ENCODE data around the gene RSKR.
A peak's percentile ranks its signal among the peaks of the same experiment; 100 is the strongest.
"Not testable (repeated sequence)": the region's sequence is repeated elsewhere in the genome, so short reads cannot be mapped to it uniquely, and the experiment has no call there.

RSKR gene

DNA sequence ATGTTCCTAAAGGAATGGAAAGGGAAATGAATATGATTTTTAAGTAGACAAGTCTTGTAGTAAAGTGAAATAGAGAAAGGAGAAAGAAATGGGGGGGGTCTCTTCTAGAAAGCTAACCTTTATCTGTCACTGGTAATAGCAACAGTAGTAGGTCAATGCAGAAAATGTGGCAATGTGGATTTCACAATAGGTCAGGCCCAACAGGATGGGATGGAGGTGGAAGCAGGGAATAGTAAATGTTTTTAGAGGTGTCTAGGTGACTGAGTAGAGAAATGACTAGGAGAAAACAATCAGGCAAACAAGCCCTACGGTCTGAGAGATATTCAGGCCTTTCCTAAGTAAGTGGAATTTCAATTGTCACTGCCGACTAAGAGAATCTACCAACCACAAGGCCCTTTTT, 6.0 kb upstream of the RSKR start:
- DNase-seq: no peak

DNA sequence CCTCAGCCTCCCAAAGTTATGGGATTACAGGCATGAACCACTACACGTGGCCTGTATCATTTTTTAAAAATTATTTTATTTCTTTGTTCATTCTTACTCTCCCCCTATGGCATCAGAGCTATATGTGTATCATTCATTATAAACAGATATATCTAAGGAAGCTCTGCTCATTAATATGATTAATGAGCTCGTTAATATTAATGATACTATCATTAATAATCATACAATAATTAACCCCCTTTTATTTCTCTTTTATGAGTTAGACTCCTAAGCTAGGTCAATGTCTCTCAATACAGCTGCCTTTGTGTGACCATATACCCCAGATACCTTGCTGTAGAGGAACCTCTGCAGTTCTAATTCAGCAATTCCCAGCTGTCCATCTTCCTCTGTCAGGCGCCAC, 4.5 kb upstream of the RSKR start:
- DNase-seq: no peak

DNA sequence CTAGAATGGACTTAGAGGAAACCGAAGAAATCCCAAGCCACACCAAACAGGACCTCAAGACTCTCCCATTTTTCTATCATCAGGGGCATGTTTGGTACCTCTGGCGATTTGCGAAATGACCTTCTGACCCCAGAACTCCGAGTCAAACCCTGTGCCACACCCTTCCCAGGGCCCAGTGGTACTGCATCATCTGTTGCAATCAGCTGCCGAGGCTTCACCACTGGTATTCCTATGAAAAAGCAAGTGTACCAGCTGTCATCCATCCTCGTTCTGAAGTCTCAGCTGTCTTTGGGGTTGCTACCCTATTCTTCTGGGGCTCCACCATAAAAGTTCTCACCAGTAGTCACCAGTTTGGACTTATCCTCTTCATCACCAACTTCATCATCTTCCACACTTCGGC, 2.3 kb upstream of the RSKR start:
- DNase-seq: no peak

DNA sequence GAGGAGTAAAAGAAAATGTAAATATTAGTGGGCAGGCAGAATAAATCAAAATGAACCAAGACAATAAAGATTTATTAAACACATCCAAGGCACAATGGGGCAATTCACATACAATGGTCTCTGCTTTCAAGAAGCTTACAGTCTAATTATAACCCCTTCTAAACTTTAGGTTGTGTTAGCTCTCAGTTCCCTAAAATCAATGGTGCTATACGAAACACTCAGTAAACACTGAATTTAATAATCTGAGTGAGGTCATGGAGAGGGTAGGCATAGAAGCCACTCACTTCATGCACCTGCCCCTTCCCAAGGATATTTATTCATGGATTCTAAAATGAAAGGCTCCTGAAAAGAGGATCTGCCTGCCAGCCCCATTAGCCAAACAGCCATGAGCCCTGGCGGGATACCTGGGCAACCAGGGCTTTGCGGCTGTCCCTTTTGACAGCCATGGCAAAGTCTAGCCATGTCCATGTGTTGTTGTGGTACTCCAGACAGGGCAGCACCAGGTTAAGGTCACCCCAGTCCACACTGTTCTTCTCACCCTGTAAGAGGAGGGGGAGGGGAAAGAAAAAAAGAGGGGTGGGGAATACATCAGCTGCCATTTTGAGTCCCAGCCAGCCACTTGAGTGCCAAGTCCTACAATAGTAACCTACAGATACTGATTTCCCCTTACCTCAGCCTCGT, 1.4 kb upstream of the RSKR start:
- no peak for DNase-seq

DNA sequence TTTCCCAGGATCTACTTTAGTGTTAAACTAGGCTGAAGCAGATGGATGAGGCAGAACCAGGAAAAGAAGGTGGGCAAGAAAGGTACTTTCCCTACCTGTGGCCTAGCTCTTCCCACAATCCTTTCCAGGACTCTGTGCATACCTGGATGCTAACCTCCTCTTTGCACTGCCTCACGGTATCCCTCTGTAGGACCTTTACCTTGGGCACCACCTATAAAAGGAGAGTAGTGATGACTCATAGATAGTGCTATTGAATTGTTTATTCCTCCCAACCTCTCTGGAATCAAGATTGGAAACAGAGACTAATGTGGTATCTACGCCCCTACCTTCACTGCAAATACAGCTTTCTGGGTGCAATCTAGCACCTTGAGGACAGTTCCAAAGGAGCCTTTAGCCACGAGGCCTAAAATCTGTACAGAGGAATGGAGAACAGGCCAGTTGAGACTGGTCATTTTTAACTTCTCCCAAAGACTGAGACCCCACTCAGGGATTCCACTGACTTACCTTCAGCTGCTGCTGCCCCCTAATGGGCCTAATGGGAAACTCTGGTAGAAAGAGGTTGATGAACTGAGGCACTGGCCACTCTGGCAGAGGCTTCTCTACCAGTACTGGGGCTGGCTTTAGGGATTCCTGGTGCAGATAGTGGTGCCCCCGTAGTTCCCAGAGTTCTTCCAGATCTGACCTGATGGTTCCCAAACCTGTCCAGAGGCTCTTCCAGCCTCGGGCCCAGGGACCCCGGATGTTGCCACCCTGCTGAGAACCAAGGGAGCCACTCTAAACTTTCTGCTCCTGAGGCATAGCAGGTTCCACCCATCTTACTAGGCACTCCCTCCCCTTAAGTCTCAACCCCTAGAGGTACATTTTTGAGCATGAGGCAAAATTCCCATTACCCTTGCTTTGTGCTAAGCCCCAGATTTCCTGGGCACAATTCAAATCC, 781 bp downstream of the RSKR start:
- DNase-seq: peak; percentile 75

DNA sequence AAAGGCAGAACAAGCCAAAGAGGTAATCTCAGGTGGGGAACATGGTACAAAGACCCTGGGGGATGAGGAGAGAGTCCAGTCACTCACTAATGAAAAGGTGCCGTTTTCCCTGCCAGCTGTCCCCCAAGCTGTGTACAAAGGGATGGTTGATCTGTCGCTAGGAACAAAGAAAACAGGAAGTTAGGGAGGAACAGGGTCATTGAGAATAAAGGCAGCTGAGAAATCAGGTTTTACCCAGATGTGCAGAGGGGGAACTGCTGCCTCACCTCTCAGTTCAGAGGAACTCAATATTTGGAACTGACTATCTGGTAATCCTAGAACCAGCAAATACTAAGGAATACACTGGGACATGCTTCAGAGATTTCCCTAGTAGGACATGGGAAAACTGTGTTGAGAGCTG, 1.5 kb downstream of the RSKR start:
- DNase-seq: no peak

DNA sequence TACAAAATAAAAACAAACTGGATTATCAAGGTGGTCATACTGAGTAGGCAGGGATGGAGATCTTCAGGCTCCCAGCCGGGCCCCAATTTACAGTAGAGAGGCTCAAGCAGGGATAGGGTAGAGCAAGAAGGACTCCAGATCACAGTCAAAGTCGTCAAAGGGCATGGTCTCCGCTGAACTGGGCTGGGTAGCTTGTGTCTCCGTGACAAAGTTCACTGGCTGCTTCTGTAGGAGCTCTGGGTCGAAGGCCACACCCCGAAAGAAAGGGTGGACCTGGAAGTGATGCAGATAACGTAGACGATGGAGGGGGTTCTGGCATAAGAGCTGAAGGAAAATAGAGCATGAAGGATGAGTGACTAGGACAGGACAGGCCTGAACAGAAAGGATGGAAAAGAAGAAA, 3.6 kb downstream of the RSKR start:
- DNase-seq: no peak

DNA sequence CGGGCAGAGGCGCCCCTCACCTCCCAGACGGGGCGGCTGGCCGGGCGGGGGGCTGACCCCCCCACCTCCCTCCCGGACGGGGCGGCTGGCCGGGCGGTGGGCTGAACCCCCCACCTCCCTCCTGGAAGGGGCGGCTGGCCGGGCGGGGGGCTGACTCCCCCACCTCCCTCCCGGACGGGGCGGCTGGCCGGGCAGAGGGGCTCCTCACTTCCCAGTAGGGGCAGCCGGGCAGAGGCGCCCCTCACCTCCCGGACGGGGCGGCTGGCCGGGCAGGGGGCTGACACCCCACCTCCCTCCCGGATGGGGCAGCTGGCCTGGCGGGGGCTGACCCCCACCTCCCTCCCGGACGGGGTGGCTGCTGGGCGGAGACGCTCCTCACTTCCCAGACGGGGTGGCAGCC, 10.0 kb downstream of the RSKR start:
- DNase-seq: not testable (repeated sequence)

DNA sequence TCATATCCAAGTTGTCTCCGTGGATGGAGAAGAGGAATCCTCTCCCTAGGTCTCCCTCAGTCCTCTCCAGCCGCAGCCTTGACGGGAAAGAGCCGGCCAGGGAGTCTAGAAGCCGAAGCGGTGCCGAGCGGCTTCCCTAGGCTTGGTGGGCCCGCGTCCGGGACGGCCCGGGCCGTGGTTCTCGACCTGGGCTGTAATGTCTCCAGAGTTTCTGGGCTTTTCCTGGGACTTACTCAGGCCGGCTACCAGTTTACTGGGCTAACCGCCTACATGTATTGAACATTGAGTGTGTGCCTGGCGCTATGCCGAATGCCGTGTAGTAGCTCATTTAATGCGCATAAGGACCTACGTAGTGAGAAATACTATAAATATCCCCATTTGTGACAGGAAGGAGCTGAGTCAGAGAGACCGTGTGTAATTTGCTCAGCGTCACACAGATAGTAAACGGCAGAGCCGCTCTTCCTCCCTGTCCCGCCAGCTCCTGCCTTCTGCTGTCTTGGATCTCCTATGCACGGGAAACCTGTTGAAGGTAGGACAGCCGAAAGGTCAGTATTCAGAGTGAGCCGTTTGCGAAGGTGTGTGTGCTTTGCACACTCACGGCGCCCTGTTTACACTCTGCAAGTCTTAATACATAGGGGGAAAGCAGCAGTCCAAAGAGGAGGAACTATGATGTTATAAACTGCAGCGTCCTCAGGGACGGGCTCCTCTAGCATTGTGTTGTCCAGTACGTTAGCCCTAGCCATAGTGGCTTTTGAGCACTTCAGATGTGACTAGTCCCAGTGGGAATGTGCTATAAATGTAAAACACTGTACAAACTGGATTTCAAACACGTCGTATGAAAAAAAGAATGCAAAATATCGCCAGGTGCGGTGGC, 14.4 kb downstream of the RSKR start:
- no peak for DNase-seq

DNA sequence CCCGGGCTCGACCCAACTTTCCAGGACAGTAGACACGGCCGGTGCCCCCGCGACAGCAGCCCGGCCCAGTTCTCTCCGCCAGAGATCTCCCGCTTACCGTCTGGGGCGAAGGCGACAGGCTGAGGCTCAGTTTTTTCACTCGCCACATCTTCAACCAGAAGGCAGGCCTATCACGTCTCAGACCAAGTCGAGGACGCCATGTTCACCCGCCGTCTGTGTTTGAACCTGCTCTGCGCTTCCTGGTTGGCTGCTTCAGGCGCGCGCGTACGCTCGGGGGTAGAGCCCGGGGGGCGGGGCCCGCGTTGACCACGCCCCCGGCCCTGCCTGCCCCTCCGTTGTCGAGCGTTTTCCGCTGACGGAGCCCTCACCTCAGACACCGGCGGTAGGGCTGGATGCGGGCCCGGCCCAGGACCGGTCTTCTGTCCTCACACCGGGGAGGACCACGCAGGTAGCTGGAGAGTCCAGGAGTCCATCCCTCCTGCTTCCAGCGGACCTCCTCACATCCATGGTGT, 15.1 kb downstream of the RSKR start, which contains the start of gene SPAG5:
TSS of gene SPAG5 (minus strand) at position 227 of the 512 bp plus-strand sequence. CDS start at position 148, 79 bp downstream.
- peak; percentile 97 for DNase-seq

DNA sequence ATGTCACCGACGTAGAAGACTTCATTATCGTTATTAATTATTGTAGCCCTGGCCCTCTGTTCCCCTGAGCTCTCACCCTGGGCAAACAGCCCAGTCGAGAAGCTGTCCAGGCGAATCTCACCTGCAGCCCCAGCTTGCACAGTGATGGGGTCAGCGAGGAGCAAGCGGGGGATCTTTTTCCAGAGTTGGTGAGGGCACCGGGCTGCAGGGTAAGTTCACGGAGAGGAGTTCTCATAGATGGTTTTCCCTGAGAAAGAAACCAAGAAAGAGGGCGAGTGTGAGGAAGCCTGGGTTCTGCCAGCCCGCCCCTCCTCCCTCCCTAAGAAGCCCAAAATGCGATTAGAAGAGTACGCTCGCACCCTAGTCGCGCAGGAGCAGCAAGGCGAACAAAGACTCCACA, 15.6 kb downstream of the RSKR start:
- DNase-seq: no peak

DNA sequence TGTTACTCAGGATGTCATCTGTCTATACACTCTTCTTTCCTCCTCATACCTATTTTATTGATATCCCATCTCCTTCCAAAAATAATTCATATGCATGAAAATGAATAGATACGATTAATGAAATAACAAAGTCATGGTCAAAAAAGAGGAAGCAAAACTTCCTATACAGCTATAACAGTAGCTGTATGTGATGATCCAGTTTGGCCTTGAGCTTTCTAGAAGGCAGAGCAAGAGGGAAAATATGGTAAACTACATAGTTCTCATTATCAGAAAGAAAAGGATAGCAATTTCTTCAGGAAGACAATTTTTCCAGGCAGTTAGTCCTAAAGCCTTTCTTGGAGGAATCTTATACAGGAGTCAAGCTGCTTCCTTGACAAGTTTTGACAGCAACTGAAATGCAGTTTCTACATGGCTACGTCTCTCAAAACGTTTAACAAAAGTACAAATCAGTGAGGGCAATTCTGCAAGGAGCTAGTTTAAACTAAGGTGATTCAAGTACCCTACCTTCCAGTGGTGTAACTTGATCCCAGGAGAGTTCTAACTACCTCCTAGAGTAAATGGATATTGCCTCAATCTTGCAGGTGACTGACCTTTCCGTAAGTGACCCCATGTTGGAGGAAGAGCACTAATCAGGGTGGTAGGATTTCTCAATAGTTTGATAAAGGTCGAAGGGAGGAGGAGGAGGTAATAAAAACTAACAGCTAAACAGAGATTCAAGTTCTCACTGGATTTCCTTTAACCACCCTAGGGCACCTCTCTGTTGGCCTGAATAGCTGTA, 16.2 kb downstream of the RSKR start:
- peak; percentile 14 for DNase-seq

DNA sequence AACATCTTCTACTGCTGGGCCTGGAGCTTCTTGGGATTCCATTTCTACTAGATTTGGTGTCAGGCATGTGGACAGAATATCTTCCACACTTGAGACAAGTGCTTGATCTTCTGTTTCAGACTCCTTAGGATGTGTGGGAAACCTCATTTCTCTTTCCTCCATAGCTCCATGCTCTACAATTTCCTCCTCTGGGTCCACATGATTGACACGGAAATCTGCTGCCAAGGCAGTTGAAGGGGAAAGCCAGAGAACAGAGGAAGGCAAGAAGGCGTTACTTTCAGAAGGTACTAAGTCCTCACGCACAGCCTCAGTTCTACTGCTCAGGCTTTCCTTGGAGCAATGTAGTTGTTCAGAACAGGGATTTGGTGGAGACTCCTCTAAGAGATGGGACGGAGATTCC, 21.7 kb downstream of the RSKR start:
- no peak for DNase-seq

DNA sequence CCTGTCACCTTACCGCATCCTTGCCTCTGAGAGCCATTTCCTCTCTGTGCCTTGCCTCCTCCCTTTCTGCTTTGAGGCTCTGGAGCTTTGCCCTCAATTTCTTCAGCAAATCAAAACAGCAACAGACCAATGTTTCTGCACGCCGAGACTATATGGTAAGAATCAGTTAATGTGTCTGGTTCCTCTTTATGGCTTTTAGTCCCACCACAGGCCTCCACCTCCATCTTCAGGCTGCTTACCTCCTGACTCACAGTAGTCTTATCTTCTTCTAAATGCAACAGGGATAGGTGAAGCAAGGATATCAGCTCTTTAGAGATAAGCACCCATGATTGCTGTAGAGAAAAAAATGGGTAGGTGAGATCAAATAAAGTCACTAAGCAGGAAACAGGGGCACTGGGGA, 28.1 kb downstream of the RSKR start:
- no peak for DNase-seq

DNA sequence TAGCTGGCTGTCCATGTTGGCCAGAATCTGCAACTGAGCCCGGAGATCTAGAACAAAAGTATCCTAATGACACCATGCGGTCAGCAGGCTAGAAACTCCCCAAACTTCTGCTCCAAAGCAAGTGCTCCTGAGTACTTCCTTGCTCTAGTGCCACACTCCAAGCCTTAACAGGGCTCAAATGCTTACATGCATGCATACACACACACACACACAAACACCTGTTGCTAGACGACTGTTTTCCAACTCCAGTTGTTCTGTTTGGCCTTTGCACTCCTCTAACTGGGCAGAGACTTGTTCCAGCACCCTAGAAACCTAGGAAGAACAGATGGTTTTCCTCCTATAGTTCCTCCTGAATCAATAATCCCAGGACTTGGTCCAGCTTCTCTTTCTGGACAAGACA, 29.6 kb downstream of the RSKR start:
- DNase-seq: no peak

DNA sequence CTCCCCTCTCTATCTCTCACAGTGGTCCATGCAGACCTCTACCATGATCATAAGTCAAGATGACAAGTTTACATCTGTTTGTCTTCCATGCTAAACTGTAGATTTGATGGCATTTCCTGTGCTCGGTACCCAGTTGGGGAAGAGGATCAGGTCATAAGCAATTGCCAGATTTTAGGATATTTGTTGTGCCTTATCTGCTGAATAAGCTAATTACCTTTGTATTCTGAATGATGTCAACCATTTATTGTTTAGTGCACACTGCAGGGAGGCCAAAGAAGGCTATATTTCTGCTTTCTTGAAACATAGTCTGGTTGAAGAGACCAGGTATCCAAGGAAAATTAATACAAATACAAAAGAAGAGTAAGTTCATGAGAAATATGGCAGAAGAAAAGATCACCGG, 31.5 kb downstream of the RSKR start:
- DNase-seq: no peak

DNA sequence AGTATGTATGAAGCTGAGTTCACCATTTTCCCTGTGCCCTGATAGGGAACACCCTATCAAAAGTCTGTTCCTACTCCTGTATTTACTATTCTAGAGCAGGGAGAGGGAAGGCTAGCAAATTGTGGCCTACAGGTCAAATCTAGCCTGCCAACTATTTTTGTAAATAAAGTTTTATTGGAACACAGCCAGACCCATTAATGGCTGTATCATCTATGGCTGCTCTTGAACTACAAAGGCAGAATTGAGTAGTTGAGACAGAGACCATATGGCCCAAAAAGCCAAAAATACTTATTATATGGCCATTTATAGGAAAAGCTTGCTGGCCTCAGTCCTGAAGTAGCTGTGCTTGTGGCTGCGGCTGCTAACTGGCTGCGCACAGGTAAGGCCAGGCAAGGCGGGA, 33.0 kb downstream of the RSKR start:
- DNase-seq: no peak

DNA sequence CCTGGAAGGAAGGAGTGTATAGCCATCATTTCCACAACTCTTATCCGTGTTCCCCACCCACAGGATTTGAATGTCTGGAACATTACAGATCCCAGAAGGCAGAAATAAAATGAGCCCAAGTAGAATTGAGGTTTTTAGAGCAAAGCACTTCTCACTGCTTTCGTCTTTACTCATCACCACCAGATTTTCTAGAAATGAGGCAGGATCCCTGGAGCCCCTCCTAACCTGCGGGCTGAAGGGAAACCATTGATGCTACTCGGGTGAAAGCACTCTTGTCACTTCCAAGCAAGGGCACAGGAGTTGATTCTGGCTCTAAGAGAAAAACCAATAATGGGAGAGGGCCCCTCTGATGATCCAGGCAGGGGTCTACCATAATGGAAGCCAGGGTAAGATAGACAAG, 34.5 kb downstream of the RSKR start:
- no peak for DNase-seq

DNA sequence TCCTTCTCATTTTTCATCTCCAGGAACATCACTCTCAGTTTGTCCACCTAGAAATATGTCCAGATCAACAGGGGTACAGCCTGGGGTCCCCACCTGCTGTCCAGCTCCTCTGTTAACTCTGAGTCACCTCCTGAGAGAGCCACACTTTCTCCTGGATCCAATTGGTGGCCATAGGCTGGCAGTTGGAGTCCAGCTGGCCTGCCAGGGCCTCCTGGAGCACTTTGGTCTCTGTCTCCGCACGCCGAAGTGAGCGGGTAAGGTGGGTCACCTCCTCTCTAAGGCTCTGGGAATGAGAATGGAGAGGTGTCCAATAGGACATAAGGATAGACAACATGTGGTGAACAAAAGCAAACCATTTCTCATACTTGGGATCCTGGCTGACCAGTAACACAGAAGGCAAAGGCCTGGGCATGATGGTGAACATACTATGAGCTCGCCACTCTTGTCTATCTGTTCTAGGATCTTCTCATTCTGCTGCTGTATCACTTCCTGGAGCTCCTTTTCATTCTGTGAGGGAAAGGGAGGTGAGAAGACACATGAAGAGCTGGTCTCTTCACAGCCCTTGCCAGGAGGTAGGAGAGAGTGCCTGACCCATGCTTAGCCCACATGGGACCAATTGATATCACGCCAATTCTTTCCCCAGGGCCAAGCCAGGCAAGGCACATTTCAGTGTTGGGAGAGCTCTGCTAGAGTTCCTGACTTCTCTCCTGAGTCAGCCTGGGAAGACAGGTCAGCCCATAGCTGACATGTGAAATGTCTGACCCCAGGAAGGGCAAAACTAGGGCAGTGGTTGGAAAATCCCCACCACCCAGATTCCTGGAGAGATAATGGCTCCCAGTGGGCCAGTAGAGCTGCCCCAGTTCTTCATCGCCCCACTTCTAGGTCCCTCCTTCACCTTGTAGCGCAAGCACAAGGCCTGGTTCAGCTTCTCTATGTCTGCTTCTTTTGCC, 35.5 kb downstream of the RSKR start:
- no peak for DNase-seq

DNA sequence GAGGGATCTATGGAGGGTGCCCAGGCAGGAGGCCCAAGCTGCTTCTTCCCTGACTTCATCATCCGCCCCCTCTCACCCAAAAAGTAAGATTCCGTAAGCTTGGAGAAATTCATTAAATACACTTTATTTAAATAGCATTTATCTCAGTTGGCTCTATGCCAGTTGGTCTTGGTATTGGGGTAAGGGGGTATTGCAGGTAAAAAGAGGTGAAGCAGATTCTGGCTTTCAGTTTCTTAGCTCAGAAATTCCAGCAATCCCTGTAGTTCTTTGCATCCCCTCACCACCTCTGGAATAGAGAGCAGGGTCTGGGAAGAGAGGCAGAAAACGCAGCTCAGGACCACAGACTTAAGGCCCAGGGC, 36.5 kb downstream of the RSKR start:
- no peak for DNase-seq

Measured in eye (tissue), 1 donor.